GOT3 (cell line): ENCODE results near the gene OSBPL8.

Experiments
- DNase-seq: peaks from one replicate; lab custom pipeline; 2025; ENCODE audit warnings: mixed read lengths; lab: John Stamatoyannopoulos, UW

OSBPL8 gene

DNA sequence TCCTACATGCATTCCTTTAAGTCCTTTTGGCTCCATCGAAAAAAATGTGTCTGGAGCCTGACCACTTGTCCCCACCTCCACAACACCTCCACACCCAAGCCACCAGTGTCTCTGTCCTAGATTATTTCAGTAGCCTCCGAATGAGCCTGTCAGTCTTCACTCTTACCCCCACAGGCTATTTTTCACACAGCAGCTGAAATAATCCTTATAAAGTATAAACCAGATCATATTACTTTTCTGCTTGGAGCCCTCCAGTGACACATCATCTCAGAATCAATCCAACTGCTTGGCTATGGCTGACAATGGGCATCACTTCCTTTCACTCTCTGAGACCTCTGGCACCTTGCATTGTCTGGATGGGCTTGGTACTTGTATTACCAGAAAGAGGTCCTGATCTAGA is 256.2 kb downstream of the OSBPL8 start:
- DNase-seq: no peak
